RPMI7951 (cell line): ENCODE data around the gene CTTNBP2NL. TPM values are rescaled to one million over a fixed set of nuclear protein-coding genes. Genes with fewer than 3 reads are reported as not detected.

Source experiments
- DNase-seq: peaks from one replicate; pipeline ENCODE4 v3.0.0-alpha.2; 2012; ENCODE audit warnings: low read depth
- total RNA-seq: library from RNA; depleted of rRNA; stranded (reverse); fragments of >200 nt; shearing (Covaris generic); gene quantifications from 2 replicates; pipeline ENCODE4 v1.2.3, GENCODE V29; 2014; rRNA removed

CTTNBP2NL gene
- total RNA-seq: 9.9 and 11.9 TPM in 2 replicates

- DNase-seq: peak; percentile 95
These were observed at the start of gene CTTNBP2NL for GRCh38 chr1:112395821-112396652. TSS of gene CTTNBP2NL (plus strand) at chr1:112396214. CDS start at chr1:112416166, 19,952 bp downstream.

GRCh38 chr1:112346801-112347350 is 49.1 kb upstream of the CTTNBP2NL start:
- DNase-seq: no peak

- no peak for DNase-seq
These were observed 39.2 kb upstream of the CTTNBP2NL start for GRCh38 chr1:112356765-112357164.

GRCh38 chr1:112357467-112357866 is 38.5 kb upstream of the CTTNBP2NL start:
- no peak for DNase-seq

- no peak for DNase-seq
These were observed 37.8 kb upstream of the CTTNBP2NL start for GRCh38 chr1:112358061-112358770.

- peak; percentile 44 for DNase-seq
These were observed 37.1 kb upstream of the CTTNBP2NL start for GRCh38 chr1:112358798-112359408.

GRCh38 chr1:112359961-112360767 is 35.9 kb upstream of the CTTNBP2NL start:
- DNase-seq: peak; percentile 22

- no peak for DNase-seq
These were observed 32.4 kb upstream of the CTTNBP2NL start for GRCh38 chr1:112363636-112364035.

- DNase-seq: no peak
These were observed 27.8 kb upstream of the CTTNBP2NL start for GRCh38 chr1:112368198-112368597.

- DNase-seq: peak; percentile 73
These were observed 26.4 kb upstream of the CTTNBP2NL start for GRCh38 chr1:112369392-112370285.

- DNase-seq: no peak
These were observed 25.0 kb upstream of the CTTNBP2NL start for GRCh38 chr1:112370996-112371395.

- DNase-seq: no peak
These were observed 24.2 kb upstream of the CTTNBP2NL start for GRCh38 chr1:112371775-112372174.

- DNase-seq: no peak
These were observed 22.2 kb upstream of the CTTNBP2NL start for GRCh38 chr1:112373806-112374205.

- DNase-seq: no peak
These were observed 20.3 kb upstream of the CTTNBP2NL start for GRCh38 chr1:112375701-112376100.

- no peak for DNase-seq
These were observed 15.7 kb upstream of the CTTNBP2NL start for GRCh38 chr1:112380356-112380755.

GRCh38 chr1:112381324-112382076 is 14.5 kb upstream of the CTTNBP2NL start:
- DNase-seq: no peak

GRCh38 chr1:112383759-112384370 is 12.1 kb upstream of the CTTNBP2NL start:
- no peak for DNase-seq

GRCh38 chr1:112386024-112386723 is 9.8 kb upstream of the CTTNBP2NL start:
- no peak for DNase-seq
